HG03575 (cell line): ENCODE measurements around the gene PGS1.

Experiments
- ATAC-seq: cut with Tn5 transposase; IDR thresholded peaks from one replicate; pipeline ENCODE4 v1.9.1; 2021; ENCODE audit not compliant: unreplicated experiment, insufficient number of reproducible peaks, low FRiP score; ENCODE audit errors: extremely low read depth

The PGS1 gene

GRCh38 chr17:78399028-78399692 is 20.7 kb downstream of the PGS1 start:
- ATAC-seq, result no peak

DNA sequence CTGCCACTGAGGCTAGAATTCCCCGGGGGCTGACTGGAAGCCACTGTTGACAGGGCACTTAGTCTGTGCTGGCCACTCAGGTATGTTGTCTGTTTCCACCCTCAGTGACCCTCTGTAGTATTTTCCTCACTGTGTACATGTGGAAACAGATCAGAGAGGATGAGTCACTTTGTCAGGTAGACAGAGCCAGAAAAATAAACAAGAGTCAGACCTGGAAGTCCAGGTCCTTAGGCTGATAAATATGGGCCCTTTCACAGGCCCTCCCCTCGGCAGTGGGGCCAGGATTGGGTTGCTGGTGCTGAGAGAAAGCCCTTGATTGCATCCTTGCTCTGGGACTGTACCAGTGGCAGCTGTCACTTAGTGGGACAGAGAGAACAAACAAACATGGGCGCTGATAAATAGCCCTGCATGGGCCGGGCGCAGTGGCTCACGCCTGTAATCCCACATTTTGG is 21.3 kb downstream of the PGS1 start:
- ATAC-seq, result no peak

GRCh38 chr17:78400581-78401240 is 22.3 kb downstream of the PGS1 start:
- ATAC-seq, result no peak

GRCh38 chr17:78401246-78401645 is 22.8 kb downstream of the PGS1 start:
- ATAC-seq, result no peak

DNA sequence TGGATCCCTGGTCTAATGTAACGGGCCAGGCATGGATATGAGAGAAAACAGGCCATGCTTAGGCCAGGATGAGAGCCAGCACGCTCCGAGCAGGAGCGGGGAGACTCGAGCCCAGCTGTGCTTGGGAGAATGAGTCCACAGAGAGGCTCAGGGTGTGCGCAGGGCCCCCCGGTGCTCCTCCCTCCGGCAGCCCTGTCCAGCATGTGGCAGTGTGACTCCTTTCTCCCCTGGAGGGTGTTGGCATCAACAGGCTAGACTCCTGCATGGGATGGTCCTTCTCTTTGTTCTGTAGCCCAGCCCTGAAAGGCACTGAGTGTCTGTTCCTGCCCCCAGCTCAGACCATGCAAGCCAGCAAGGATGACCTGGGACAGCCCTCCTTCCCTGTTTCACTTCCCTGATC is 23.4 kb downstream of the PGS1 start:
- ATAC-seq, result no peak

- no peak for ATAC-seq
Observed at GRCh38 chr17:78403822-78404221, 25.4 kb downstream of the PGS1 start.

- ATAC-seq, result no peak
Observed at GRCh38 chr17:78406396-78406795, 27.9 kb downstream of the PGS1 start.

DNA sequence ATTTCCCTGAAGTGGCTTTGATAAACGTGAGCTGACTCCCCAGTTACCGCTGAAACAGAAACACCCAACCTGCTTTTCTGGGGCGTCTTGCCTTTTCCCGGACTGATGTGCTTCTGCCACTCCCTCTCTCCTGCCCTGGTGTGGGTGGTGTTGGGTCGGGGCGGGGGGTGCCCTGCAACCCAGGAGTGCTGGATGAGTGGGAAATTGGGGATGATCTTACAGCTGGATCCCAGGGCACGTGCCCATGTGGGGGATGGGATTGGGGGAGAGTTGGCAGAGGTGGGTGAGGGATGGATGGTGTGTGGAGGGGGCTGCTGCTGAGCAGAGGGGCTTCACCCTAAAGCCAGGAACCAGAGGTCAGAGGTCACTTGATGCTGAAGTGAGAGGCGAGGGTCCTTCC is 28.5 kb downstream of the PGS1 start:
- ATAC-seq, result no peak

GRCh38 chr17:78407387-78408000 is 29.0 kb downstream of the PGS1 start:
- no peak for ATAC-seq

DNA sequence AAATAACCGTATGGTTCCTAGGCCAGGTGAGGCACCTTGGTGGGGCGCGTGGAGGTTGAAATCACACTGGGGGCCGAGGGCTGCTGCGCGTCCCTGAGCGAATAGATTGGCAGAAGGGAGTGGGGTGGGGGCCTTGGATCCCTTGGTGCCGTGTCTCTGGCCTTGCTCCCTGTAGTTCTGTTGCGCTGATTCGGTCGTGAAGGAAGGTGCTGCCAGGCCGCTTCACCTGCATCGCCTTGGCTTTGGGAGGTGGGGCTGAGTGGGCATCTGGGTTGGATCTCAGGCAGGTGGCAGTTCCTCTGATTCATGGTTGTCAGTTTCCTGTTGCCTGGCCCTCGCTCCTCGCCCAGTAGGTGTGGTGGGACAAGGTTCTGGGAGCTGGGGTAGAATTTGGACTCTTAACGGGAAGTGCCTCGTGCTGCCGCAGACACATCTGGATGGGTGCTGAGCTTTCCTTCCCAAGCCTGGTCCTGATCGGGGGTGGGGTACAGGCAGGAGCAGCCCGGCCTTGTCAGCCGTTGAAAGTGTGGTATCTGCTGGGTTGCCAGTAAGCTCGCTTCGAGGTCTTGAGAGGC is 30.1 kb downstream of the PGS1 start:
- ATAC-seq, result no peak

- ATAC-seq, result no peak
Observed at GRCh38 chr17:78409191-78409928, 30.9 kb downstream of the PGS1 start.

DNA sequence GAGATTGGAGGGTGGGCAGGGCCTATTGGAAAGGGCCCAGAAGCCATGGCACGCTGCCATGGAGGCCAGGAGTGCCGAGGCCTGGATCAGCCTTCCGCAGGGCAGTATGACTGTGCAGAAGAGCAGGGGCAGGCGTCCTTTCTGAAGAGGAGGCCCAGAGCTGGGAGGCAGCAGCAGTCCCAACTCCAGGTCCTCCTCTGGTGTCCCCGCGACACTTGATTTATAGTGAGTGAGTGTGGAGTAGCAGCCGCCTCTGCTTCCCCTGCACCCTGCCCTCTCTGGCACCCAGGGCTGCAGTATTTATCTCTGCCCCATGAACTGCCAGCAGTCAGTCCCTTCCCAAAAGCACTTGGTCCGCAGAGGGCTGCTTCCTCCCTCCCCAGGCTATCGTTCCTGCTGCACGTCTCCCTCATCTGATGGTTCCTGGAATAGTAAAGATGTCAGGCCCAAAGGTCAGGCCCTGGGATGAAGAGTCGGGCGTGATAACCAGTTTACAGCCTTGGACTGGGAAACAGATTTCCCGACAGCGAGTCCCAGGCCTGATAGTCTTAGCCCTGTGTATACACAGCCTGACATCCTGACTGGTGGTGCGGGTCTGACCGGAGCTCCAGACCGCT is 32.9 kb downstream of the PGS1 start:
- no peak for ATAC-seq

DNA sequence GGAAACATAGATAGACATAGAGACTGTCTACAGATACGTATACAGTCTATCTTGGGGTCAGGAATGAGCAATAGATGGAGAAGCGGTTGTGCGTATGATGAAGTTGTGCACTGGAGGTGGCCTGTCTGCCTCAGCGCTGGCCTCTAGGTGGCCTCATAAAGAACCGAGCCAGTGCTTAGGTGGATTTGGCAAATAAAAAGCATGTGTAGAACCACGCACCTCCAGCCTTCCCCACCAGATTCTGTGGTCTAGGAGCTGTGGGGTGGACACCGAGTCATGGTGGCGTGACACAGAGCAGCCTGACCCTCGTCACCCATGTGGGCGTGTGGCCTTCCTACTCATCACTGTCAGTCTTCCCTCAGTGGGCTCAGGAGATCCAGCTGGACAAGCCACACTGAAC is 34.0 kb downstream of the PGS1 start:
- ATAC-seq, result no peak

DNA sequence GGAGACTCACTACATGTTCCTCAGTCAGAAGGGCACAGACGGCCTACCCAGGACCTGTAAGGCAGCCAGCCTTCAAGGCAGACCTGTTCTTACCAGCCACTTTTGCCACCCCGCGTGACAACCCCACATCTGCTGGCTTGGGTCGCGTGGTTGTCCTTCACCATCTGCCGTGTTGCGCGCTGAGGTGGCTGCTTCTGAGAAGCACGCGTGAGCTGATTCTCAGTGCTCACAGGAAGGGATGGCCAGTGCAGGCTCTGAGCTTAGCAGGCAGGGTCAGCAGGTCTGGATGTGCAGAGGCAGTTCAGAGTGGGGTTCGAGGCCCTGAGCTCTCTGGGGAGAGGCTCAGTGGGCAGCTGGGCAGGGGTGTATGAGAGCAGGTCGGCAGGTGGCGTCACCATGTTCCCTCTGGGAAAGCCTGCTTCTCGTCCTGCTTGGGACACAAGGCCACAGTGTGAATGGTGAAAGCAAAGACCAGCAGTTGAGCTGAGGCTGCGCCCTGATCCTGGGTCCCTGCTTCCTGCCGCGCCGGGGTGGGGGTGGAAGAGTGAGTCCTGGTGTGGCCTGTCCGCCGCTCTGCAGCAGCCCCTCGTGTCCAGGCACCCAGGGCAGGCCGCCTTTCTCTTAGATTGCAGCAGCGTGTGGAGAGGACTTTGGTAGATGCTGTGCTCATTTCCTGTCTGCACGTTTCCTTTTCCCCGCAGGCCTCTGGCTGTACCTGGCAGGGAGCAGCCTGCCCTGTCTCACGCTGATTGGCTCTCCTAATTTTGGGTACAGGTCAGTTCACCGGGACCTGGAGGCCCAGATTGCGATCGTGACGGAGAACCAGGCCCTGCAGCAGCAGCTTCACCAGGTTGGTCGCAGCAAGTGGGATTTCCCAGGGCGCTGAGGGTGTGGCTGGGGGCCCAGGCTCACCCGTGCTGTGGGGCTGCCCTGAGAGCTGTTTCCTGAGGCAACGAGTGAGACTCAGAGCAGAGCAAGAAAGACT is 36.0 kb downstream of the PGS1 start:
- no peak for ATAC-seq

- ATAC-seq, result no peak
Observed at GRCh38 chr17:78415821-78416711, 37.6 kb downstream of the PGS1 start.

- no peak for ATAC-seq
Observed at GRCh38 chr17:78416791-78417530, 38.5 kb downstream of the PGS1 start.
